ENCODE results near the gene GPR89A.

DNA sequence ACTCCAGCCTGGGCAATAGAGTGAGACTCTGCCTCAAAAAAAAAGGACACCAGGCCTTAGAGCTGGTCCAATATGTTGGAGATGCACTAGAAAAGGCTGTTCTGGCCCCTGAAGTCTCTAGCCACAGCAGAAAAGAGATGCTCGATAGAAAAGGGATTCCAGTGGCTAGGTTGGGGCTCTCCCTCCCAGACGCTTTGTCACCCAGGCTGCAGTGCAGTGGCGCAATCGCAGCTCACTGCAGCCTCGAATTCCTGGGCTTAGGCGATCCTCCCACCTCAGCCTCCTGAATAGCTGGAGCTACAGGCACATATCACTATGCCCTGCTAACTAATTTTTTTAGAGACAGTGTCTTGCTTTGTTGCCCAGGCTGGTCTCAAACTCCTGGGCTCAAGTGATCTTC is 81.1 kb downstream of the GPR89A start:
- TF ChIP-seq, protein P1, sequence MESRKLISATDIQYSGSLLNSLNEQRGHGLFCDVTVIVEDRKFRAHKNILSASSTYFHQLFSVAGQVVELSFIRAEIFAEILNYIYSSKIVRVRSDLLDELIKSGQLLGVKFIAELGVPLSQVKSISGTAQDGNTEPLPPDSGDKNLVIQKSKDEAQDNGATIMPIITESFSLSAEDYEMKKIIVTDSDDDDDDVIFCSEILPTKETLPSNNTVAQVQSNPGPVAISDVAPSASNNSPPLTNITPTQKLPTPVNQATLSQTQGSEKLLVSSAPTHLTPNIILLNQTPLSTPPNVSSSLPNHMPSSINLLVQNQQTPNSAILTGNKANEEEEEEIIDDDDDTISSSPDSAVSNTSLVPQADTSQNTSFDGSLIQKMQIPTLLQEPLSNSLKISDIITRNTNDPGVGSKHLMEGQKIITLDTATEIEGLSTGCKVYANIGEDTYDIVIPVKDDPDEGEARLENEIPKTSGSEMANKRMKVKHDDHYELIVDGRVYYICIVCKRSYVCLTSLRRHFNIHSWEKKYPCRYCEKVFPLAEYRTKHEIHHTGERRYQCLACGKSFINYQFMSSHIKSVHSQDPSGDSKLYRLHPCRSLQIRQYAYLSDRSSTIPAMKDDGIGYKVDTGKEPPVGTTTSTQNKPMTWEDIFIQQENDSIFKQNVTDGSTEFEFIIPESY (IDR thresholded peaks at IDR 0.05): no peak
- TF ChIP-seq SP1 (IDR thresholded peaks at IDR 0.05; ENCODE audit: low read depth, low read length) (no peak), SIN3A (IDR thresholded peaks at IDR 0.05; ENCODE audit: low read depth, low read length) (no peak), CTCF (IDR thresholded peaks at IDR 0.05 in 2 of 3, conservative IDR thresholded peaks at IDR 0.05 in 1 of 3; ENCODE audit: control insufficient read depth in 2 of 3, extremely low read depth in 1 of 3, insufficient read depth in 1 of 3, low read depth in 3 of 3, low read length in 3 of 3) (no peak), POLR2A (IDR thresholded peaks at IDR 0.05; ENCODE audit: low read depth, low read length) (no peak)
- TF ChIP-seq, protein P2, sequence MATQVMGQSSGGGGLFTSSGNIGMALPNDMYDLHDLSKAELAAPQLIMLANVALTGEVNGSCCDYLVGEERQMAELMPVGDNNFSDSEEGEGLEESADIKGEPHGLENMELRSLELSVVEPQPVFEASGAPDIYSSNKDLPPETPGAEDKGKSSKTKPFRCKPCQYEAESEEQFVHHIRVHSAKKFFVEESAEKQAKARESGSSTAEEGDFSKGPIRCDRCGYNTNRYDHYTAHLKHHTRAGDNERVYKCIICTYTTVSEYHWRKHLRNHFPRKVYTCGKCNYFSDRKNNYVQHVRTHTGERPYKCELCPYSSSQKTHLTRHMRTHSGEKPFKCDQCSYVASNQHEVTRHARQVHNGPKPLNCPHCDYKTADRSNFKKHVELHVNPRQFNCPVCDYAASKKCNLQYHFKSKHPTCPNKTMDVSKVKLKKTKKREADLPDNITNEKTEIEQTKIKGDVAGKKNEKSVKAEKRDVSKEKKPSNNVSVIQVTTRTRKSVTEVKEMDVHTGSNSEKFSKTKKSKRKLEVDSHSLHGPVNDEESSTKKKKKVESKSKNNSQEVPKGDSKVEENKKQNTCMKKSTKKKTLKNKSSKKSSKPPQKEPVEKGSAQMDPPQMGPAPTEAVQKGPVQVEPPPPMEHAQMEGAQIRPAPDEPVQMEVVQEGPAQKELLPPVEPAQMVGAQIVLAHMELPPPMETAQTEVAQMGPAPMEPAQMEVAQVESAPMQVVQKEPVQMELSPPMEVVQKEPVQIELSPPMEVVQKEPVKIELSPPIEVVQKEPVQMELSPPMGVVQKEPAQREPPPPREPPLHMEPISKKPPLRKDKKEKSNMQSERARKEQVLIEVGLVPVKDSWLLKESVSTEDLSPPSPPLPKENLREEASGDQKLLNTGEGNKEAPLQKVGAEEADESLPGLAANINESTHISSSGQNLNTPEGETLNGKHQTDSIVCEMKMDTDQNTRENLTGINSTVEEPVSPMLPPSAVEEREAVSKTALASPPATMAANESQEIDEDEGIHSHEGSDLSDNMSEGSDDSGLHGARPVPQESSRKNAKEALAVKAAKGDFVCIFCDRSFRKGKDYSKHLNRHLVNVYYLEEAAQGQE (IDR thresholded peaks at IDR 0.05; ENCODE audit: low read depth, low read length): no peak

Data from GM12878 (cell line).